ENCODE results near the gene TEAD1. TPM values are rescaled to one million over a fixed set of nuclear protein-coding genes. Genes with fewer than 3 reads are reported as not detected.

Gene TEAD1
- total and polyA plus RNA-seq, 9 of the 15 experiments (the other 6 are each of a cell fraction or from before 2014, with no cell fraction given) = 1.7 to 17.7 (median 10.8) TPM

GRCh38 chr11:12889243-12889642 lies 215.0 kb downstream of the TEAD1 start:
- in situ Hi-C loops (cut with MboI) (no loop called here), intact Hi-C loops (cut with micrococcal nuclease) (loop anchor here (5.0 kb wide), 3 partner anchors 62 to 307 kb away; partner anchors contain the start of gene TEAD1)
- Histone ChIP-seq H3K27ac (ENCODE audit: extremely low read depth, low read depth, low read length) (no peak overlapping the region), H2AFZ (ENCODE audit: low read depth, low read length) (no peak overlapping the region), H3K9ac (ENCODE audit: insufficient read depth in 1 of 2, low read depth in 2 of 2, low read length in 2 of 2) (no peak overlapping the region), H3K36me3 (ENCODE audit: control insufficient read depth, insufficient read depth, low read length) (peaks cover 7% of the 10 kb centered on the region; the same call in 1 of the 3 replicates), H3K9me3 (replicated peaks; ENCODE audit: control insufficient read depth, insufficient read depth, low read depth, low read length) (no peaks in the 10 kb centered on the region), H3K4me1 (replicated peaks in 1 of 2; ENCODE audit: control insufficient read depth in 2 of 2, insufficient read depth in 2 of 2, low read length in 2 of 2) (peaks cover 3 to 5% of the 10 kb centered on the region in 2 experiments; a peak in 4 of 5 replicates), H3K9me1 (ENCODE audit: control insufficient read depth, insufficient read depth, low read length) (no peaks in the 10 kb centered on the region), H3K4me2 (ENCODE audit: insufficient read depth, low read length) (no peak overlapping the region), H4K20me1 (replicated peaks; ENCODE audit: control insufficient read depth, insufficient read depth, low read length) (no peaks in the 10 kb centered on the region), H3K79me2 (ENCODE audit: control insufficient read depth, insufficient read depth, low read length) (no peaks in the 10 kb centered on the region), H3K27me3 (ENCODE audit: control insufficient read depth in 2 of 2, insufficient read depth in 2 of 2, low read length in 2 of 2) (no peaks in the 10 kb centered on the region), H3K4me3 (no peak overlapping the region)
- FAIRE-seq = no peak
- no peak for DNase-seq (ENCODE audit: extremely low read depth in 1 of 4, low spot score in 3 of 4)
- WGBS (ENCODE audit: insufficient coverage, low coverage, missing lambda C conversion rate) = 63% methylated on average over 3 of the region's 5 CpGs
- ChIA-PET POLR2A (interaction anchor here (0.6 to 1.4 kb wide), 6 partner anchors 10 to 600 kb away, joined by 3 to 7 read pairs (median 4); no protein-coding TSS in a partner anchor), CTCF (ENCODE audit: low intra/inter-chr PET ratio) (interaction anchor here (2.0 to 2.3 kb wide), 2 partner anchors 477 to 557 kb away, joined by 8 to 14 read pairs; no protein-coding TSS in a partner anchor)
- ATAC-seq = no peak
- no TSS peak for BruUV-seq (replicated peaks)
- TF ChIP-seq PHB2 (IDR thresholded peaks at IDR 0.05; ENCODE audit: low read depth) (no peak), CC2D1A (IDR thresholded peaks at IDR 0.05) (no peak), KDM4B (IDR thresholded peaks at IDR 0.05; ENCODE audit: borderline replicate concordance in 2 of 2, low read depth in 1 of 2) (no peak), ARHGAP35 (IDR thresholded peaks at IDR 0.05; ENCODE audit: partially characterized antibody) (no peak), EP400 (IDR thresholded peaks at IDR 0.05) (no peak), ZNF280A (IDR thresholded peaks at IDR 0.05; ENCODE audit: low read depth, partially characterized antibody) (no peak), PRMT5 (CRISPR knock-in tag; IDR thresholded peaks at IDR 0.05) (no peak), ZNF75A (CRISPR knock-in tag; IDR thresholded peaks at IDR 0.05) (no peak), JUN (IDR thresholded peaks at IDR 0.05; ENCODE audit: borderline replicate concordance, low read depth, low read length) (no peak), JUN (CRISPR knock-in tag; IDR thresholded peaks at IDR 0.05; ENCODE audit: borderline replicate concordance) (no peak), TAF9B (IDR thresholded peaks at IDR 0.05; ENCODE audit: partially characterized antibody) (no peak)
- TF ChIP-seq, protein P1, sequence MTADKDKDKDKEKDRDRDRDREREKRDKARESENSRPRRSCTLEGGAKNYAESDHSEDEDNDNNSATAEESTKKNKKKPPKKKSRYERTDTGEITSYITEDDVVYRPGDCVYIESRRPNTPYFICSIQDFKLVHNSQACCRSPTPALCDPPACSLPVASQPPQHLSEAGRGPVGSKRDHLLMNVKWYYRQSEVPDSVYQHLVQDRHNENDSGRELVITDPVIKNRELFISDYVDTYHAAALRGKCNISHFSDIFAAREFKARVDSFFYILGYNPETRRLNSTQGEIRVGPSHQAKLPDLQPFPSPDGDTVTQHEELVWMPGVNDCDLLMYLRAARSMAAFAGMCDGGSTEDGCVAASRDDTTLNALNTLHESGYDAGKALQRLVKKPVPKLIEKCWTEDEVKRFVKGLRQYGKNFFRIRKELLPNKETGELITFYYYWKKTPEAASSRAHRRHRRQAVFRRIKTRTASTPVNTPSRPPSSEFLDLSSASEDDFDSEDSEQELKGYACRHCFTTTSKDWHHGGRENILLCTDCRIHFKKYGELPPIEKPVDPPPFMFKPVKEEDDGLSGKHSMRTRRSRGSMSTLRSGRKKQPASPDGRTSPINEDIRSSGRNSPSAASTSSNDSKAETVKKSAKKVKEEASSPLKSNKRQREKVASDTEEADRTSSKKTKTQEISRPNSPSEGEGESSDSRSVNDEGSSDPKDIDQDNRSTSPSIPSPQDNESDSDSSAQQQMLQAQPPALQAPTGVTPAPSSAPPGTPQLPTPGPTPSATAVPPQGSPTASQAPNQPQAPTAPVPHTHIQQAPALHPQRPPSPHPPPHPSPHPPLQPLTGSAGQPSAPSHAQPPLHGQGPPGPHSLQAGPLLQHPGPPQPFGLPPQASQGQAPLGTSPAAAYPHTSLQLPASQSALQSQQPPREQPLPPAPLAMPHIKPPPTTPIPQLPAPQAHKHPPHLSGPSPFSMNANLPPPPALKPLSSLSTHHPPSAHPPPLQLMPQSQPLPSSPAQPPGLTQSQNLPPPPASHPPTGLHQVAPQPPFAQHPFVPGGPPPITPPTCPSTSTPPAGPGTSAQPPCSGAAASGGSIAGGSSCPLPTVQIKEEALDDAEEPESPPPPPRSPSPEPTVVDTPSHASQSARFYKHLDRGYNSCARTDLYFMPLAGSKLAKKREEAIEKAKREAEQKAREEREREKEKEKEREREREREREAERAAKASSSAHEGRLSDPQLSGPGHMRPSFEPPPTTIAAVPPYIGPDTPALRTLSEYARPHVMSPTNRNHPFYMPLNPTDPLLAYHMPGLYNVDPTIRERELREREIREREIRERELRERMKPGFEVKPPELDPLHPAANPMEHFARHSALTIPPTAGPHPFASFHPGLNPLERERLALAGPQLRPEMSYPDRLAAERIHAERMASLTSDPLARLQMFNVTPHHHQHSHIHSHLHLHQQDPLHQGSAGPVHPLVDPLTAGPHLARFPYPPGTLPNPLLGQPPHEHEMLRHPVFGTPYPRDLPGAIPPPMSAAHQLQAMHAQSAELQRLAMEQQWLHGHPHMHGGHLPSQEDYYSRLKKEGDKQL (CRISPR knock-in tag; IDR thresholded peaks at IDR 0.05; ENCODE audit: borderline replicate concordance) = no peak
- TF ChIP-seq, protein P2, sequence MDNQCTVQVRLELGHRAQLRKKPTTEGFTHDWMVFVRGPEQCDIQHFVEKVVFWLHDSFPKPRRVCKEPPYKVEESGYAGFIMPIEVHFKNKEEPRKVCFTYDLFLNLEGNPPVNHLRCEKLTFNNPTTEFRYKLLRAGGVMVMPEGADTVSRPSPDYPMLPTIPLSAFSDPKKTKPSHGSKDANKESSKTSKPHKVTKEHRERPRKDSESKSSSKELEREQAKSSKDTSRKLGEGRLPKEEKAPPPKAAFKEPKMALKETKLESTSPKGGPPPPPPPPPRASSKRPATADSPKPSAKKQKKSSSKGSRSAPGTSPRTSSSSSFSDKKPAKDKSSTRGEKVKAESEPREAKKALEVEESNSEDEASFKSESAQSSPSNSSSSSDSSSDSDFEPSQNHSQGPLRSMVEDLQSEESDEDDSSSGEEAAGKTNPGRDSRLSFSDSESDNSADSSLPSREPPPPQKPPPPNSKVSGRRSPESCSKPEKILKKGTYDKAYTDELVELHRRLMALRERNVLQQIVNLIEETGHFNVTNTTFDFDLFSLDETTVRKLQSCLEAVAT (IDR thresholded peaks at IDR 0.05) = no peak
